Right lung (tissue), 5 donors: ENCODE results near the gene SULF2. TPM values are rescaled to one million over a fixed set of nuclear protein-coding genes. Genes with fewer than 3 reads are reported as not detected.

Source experiments
- DNase-seq, 2 donors: peaks; one replicate each; pipeline ENCODE4 v3.0.0-alpha.2; 2013
- polyA plus RNA-seq, 5 donors: library from polyadenylated mRNA; unstranded; fragments of 120-200 nt; gene quantifications; one replicate each; pipeline versions ENCODE4 v1.2.1 to v1.2.3, GENCODE V29; 2013; ENCODE audit warnings: inconsistent platforms in 1 of 5, low replicate concordance in 1 of 5; ENCODE audit not compliant: insufficient read length in 5 of 5, insufficient read depth in 1 of 5

The SULF2 gene
- polyA plus RNA-seq, 5 donors = 11.4 to 18.2 (median 11.7) TPM

DNA sequence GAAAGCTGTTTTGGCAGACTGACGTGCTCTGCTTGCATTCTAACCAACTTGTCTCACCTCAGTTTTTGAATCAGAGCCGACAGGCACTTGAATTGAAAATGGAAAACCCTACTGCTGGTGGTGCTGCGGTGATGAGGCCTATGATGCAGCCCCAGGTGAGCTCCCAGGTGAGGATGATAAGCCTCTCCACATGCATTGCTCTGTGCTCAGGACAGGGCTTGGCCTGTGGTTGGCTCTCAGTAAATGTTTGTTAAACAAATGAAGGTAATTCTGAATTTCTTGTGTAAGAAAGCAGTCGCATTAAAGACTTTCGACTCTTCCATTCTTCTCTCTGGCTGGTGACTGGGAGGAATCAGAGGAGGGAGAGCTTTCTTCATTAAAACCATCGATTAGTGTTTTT, 136.3 kb downstream of the SULF2 start:
- no peak for DNase-seq

DNA sequence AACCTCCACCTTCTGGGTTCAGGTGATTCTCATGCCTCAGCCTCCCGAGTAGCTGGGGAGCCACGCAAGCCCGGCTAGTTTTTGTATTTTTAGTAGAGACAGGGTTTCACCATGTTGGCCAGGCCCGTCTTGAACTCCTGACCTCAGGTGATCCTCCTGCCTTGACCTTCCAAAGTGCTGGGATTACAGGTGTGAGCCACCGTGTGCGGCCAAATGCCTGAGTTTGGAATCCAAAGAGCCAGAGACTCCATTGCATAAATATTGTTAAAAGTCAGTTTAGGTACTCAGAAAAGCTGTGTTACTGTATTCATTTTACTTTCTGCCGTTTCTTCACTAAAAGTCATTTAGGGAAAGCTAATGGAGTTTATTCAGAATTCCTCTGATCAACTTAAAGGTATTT, 137.3 kb downstream of the SULF2 start:
- DNase-seq = no peak

DNA sequence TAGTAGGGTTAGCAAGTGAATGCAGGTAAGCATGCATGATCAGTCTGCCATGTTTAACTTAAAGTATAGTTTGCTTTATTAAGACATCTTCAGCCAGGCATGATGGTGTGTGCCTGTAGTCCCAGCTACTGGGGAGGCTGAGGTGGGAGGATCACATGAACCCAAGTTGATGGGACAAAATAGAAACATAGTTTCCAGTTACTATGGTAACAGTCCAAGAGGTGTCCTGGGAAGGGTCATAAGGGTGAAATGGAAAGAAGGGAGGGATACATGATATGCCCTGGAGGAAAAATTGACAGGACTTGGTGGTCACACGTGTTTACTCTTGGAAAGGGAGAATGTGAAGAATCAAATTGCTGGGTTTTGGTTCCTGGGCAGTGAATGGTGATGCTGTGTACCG, 139.6 kb downstream of the SULF2 start:
- DNase-seq = no peak

DNA sequence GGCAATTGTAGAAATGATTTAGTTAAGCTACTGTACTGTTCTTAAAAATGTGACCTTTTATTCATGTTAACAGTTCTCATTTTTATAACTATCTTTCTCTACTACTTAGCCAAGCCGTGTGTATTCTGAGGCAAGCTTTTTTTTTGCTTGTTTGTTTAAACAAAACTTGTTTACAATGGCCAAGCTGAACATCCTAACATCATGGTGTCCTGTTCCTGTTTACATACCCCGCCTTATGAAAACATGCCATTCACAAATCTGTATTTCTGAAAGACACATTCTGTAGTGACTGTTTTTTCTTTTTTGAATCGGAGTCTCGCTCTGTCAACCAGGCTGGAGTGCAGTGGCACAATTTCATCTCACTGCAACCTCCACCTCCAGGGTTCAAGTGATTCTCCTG, 142.7 kb downstream of the SULF2 start:
- DNase-seq = no peak

DNA sequence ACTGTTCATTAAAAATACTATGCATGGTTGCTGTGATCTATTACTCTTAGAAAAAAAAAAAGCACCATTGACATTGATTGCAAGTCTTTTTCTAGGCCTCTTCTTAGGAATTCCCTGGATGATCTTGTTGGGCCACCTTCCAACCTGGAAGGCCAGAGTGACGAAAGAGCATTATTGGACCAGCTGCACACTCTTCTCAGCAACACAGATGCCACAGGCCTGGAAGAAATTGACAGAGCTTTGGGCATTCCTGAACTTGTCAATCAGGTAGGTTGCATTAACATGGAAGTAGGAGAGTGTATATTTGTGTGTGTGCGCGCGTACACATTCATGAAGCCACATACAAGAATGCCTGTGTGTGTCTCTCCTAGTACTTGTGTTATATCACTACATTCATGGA, 143.2 kb downstream of the SULF2 start:
- no peak for DNase-seq

DNA sequence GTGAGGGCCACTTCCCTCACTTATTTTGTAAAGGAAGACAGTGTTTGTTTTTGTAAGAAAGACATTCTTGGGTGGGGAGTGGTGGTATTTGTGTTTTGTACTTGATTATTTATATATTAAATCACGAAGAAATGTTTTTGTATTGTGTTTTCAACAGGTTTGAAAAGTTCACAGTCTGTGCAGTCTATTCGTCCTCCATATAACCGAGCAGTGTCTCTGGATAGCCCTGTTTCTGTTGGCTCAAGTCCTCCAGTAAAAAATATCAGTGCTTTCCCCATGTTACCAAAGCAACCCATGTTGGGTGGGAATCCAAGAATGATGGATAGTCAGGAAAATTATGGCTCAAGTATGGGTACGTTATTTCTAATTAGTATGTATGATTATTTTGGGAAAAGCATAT, 146.4 kb downstream of the SULF2 start:
- no peak for DNase-seq

DNA sequence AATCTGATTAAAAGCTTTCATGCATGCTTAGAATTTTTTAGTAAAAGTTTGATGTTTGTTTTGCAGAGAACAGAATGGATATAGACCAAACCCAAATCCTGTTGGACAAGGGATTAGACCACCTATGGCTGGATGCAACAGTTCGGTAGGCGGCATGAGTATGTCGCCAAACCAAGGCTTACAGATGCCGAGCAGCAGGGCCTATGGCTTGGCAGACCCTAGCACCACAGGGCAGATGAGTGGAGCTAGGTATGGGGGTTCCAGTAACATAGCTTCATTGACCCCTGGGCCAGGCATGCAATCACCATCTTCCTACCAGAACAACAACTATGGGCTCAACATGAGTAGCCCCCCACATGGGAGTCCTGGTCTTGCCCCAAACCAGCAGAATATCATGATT, 150.0 kb downstream of the SULF2 start:
- DNase-seq = no peak

DNA sequence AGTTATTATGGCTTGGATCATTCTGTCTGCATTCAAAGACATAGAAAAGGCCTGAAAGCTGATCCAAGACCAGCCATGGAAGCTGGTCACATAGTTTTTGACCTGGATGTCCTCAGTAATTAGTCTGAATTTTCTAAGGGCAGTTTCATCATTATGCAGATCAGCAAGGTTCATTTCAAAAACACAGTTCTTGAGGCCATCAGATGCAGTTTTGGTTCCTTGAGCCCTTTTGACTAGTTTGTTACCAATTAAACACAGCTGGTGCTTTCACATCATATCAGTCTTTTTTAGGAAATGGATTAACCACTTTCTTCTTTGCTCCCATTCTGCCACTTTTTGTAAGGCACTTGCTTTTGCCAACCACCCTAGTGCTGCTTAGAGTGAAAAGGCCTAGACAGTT, 154.2 kb downstream of the SULF2 start:
- DNase-seq = no peak

DNA sequence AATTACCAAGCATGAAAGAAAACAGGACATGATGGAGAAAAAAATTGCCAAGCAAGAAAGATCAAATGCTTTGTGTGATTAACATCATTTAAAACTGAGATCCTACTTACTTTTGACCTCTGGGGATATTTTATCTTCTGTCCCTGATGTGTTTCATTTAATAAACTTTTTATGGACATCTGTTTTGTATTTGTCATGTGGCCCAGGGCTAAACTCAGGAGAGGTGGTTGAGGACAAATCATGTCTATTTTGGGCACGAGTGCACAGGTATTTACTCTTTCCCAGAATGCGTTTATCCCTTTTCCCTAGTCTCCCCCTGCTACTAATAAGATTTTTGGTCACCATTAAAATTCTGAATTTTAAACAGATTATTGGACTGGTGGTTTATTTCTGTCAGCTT, 155.4 kb downstream of the SULF2 start:
- DNase-seq = no peak

DNA sequence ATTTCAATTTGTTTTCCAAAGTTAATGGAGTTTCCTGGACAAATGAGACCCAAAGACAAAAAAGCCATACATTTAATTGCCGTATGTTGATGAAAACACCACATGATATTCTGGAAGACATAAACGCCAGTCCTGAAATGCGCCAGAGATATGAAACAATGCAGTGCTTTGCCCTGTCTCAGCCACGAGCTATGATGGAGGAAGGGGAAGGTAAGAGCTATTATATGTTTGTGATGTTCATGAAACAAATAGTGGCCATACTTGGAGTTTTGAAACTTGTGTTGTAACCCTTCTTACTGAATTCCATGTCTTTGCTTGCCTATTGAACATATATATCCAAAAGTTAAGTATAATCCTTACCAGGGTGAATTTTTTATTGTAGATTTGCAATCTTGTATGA, 157.7 kb downstream of the SULF2 start:
- no peak for DNase-seq

DNA sequence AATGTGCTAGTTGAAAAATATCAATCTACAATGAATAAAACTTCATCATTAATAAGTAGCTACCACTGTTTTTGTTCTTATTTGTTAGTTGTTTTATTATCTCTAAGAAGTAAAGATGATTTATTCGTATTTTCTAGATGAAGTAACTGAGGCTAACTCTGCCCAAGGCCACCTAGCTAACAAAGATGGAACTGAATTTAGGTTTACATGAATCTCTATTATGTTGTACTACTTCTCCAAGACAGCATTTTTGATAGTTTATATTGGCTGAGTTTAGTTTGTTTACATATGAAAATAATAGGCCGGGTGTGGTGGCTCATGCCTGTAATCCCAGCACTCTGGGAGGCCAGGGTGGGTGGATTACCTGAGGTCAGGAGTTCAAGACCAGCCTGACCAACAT, 162.1 kb downstream of the SULF2 start:
- no peak for DNase-seq

DNA sequence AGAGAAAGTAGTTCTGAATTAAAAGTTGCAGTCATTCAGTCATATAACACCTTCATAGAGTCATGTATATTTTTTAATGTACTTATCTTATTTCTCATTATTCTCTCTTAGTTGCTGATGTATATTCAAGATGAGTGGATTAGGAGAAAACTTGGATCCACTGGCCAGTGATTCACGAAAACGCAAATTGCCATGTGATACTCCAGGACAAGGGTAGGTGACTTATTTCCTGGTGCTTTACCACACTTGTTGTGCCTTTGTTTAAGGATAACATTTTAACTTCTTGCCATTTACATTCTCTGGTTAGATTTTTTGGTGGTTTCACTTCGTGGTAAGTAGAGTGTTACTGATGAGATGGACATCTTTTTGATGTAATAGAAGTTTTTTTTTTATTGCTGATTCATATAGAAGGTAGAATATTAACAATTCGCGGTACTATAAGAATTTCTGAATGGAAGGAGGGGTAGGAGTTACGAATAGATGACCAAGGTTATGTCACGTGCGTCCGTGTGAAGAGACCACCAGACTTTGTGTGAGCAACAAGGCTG, 163.1 kb downstream of the SULF2 start:
- DNase-seq = no peak

DNA sequence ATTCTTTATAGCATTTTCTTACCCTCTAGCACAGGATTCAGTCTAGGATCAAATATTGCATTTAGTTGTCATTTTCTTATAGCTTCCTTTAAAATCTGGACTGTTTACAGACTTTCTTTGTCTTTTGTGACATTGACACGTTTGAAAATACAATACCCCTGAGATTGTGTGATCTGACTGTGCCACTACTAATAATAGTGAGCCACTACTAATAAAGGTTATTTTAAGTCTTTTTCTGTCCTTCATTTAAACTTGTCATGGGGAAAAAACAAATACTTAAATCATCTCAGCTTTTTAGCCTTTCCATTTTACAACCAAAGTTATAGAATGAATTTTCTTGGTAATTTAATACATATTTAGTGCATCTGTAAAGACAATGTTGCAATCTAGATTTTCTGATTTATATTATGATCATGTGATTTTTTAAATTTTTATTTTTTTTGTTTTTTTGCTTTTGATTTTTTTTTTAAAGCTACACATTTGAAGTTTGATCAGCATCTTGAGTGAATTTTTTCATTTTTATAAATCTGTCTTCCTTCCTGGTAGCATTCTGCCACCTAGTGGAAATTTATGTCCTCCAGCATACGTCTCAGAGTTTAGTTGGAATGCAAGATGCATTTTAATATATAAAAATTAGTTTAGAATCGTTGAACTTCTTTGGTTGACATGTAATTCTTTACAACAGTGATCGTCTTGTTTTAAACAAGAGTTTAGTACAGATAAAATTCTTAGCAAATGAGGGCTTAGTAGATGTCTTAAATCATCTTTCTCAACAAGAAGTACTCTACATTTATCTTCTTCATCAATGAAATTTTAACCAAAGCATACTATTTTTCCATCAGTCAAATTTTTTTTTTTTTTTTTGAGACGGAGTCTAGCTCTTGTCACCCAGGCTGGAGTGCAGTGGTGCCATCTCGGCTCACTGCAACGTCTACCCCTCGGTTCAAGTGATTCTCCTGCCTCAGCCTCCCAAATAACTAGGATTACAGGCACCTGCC, 164.2 kb downstream of the SULF2 start:
- peak in 1 of 2 donors; percentile 48 for DNase-seq

DNA sequence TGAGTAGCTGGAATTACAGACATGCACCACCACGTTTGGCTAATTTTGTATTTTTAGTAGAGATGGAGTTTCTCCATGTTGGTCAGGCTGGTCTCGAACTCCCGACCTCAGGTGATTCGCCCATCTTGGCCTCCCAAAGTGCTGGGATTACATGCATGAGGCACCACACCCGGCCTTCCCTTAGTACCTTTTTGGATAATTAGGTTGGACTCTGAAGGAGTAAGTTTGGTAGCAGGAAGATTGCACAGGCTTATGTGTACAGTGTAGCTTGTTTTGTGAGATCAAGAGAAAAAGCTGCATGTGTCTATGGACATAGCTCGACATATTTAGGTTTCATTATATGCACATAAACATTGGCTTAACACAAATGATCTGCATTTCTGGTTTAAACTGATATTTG, 166.8 kb downstream of the SULF2 start:
- DNase-seq = no peak

DNA sequence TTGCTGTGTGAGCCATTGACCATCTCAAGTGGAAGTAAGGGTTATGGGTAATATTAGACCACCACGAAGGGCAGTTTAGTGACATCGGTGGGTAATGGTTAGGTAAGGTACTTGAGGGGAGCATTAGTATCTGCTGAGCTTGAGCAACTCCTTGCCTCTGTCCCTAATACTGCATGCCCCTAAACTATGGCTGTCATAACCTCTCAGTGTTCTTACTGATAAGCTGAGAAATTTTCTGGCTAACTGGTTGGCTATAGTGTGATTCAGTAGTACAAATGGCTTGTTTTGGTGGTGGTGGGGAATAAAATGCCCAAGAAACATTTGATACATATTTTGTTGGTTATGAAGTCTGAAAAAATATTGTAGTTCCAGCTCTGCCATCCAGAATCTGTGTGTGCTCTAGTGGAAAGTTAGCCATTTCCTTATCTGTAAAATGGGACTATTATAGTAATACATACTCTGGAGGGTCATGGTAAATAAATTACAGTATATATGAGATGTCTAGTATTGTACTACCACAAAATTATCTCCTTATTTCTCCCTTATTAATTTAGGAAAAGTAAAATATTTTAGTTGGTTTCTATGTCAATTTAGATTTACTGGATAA, 170.5 kb downstream of the SULF2 start:
- no peak for DNase-seq

DNA sequence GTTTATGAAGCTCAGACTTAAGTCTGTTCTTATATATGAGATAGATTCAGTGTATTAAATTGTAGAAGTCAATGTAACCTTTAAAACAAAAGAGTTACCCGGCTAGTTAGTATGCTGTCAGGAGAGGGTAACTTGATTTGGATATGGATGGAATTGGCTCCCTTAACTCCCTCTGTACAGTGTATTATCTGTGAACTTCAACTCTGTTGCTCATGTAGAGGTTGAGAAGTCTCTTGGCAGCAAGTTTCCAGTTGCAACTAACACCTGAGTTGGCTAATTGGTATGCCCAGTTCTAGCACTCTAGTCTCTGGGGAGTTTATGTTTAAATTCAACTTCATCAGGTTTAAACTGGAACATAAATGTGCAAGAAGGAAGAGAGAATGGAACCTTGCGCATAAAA, 172.6 kb downstream of the SULF2 start:
- no peak for DNase-seq

DNA sequence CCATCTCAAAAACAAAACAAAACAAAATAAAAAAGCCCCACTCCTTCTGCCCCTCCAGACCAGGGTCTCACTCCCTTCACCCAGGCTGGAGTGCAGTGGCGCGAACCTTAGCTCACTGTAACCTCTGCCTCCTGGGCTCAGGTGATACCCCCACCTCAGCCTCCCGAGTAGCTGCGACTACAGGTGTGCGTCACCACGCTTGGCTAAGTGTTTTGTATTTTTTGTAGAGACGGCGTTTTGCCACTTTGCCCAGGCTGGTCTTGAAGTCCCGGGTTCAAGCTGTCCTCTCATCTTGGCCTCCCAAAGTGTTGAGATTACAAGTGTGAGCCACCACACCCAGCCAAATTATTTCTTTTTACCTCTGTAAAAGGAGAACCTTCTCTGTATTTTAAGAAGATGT, 173.5 kb downstream of the SULF2 start:
- DNase-seq = no peak

DNA sequence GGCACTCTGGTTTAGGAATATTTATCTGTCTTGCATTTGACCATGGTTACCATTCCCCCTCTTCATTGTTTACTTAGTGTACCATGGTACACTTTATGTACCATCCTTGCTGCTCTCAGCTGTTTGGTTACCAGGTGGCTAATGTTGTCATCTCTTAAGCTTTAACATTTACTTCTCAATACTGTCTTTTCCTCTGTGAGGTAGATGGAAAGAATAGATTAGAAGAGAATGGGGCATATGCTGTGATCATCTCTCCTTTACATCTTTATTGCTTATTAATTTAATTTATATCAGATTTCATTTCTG, 174.4 kb downstream of the SULF2 start:
- DNase-seq = no peak

DNA sequence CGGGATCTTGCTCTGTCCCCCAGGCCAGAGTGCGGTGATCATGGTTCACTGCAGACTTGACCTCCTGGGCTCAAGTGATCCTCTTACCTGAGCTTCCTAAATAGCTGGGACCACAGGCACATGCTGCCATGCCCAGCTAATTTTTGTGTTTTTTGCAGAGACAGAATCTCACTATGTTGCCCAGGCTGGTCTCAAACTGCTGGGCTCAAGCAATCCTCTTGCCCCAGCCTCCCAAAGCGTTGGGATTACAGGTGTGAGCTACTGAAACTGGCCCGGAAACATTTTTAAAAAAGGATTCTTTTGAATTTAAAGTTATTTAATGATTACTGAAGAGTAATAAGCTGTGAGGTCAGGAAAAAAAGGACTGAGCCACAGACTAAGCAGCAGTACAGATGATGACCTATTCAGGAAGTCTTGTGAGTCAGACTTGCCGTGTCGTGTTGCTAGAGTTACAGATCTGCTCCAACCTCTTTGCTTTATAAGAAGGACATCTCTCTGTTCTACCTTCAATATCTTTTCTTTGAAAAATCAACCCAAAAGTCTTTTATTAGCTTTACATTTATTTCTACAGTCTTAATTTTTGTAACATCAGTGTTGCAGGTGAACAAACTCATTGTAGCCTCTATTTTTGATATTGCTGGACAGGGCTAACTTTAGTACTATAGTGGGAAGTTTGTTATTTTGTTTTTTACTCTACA, 174.9 kb downstream of the SULF2 start:
- DNase-seq = no peak

DNA sequence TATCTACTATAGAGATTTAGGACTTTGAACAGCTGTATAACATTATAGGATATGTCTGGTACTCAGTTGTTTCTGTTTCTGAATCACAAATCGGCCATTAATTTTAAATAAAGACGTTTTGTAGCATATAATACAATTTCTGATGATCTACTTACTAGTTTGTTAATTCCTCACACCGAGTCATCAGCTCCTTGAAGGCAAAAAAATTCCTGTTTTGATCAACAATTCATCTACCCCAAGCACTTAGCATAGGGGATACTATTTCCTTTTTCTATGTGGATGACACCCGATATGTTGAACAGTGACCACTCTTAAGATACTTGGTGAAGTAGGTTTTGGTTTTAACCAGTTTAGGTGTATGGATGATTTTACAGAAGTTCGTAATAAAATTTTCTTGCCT, 176.3 kb downstream of the SULF2 start:
- no peak for DNase-seq
